Fibroblast of villous mesenchyme (primary cell): Measurements from ENCODE around the gene RUFY4. TPM values are rescaled to one million over a fixed set of nuclear protein-coding genes. Genes with fewer than 3 reads are reported as not detected.

ENCODE experiments used
- DNase-seq: peaks from one replicate; pipeline ENCODE4 v3.0.0-alpha.2; 2010; ENCODE audit warnings: low read depth
- H3K4me3 ChIP-seq: 2 replicates; pipeline ENCODE4 v1.5.1; 2011; ENCODE audit warnings: low read depth, mild to moderate bottlenecking, low read length
- CTCF ChIP-seq: IDR thresholded peaks from 2 replicates; pipeline ENCODE4 v1.5.1; 2012; ENCODE audit warnings: low read depth, mild to moderate bottlenecking, low read length; ENCODE audit not compliant: insufficient read depth
- total RNA-seq: library from RNA; depleted of rRNA; stranded (reverse); fragments of >200 nt; gene quantifications from 2 replicates; pipeline ENCODE4 v1.2.3, GENCODE V29; 2012

RUFY4 gene
- total RNA-seq, 1 donor = not detected

GRCh38 chr2:218063486-218063885 is 5.6 kb upstream of the RUFY4 start:
- DNase-seq = no peak
- H3K4me3 ChIP-seq = no peak overlapping the region
- TF ChIP-seq CTCF = no peak

GRCh38 chr2:218063896-218064295 is 5.2 kb upstream of the RUFY4 start:
- no peak for DNase-seq
- no peak overlapping the region for H3K4me3 ChIP-seq
- no peak for TF ChIP-seq CTCF

- DNase-seq = no peak
- H3K4me3 ChIP-seq = no peak overlapping the region
- no peak for TF ChIP-seq CTCF
Observed at GRCh38 chr2:218065239-218066006, 3.6 kb upstream of the RUFY4 start.

- DNase-seq = no peak
- no peak for TF ChIP-seq CTCF
- H3K4me3 ChIP-seq = no peak overlapping the region
Observed at GRCh38 chr2:218066926-218067515, 2.0 kb upstream of the RUFY4 start.

GRCh38 chr2:218067523-218067922 is 1.5 kb upstream of the RUFY4 start:
- no peak for DNase-seq
- H3K4me3 ChIP-seq = no peak overlapping the region
- no peak for TF ChIP-seq CTCF

- DNase-seq = no peak
- no peak for TF ChIP-seq CTCF
Observed at GRCh38 chr2:218069606-218070300, 700 bp downstream of the RUFY4 start.

More at GRCh38 chr2:218069606-218070300, 700 bp downstream of the RUFY4 start:
- no peak overlapping the region for H3K4me3 ChIP-seq
